Stimulated activated naive B cell treated with anti-CD40 and anti-IgM and Interleukin-4, amounts not matched to agents 10 μg/mL and 1 μg/mL and 100 μg/mL, for 72 hours (primary cell): ENCODE measurements around the gene TXNDC5.
"Not testable (repeated sequence)": the region's sequence is repeated elsewhere in the genome, so short reads cannot be mapped to it uniquely, and the experiment has no call there.

ENCODE experiments used
- ATAC-seq, 2 donors: fragments of 150-1000 bp; cut with Tn5 transposase; replicated peaks; 2 replicates each; pipeline ENCODE4 v1.10.0; 2021; ENCODE audit warnings: moderate library complexity in 1 of 2
- DNase-seq: peaks from one replicate; pipeline ENCODE4 v3.0.0; 2021
- H3K27ac Mint-ChIP-seq: one replicate; pipeline ENCODE4 v1.8.0; 2022; ENCODE audit warnings: mild to moderate bottlenecking, mixed read lengths
- H3K27me3 Mint-ChIP-seq, 2 donors: one replicate each; pipeline ENCODE4 v1.8.0; 2022; ENCODE audit warnings: mixed read lengths in 2 of 2
- H3K36me3 Mint-ChIP-seq, 2 donors: one replicate each; pipeline ENCODE4 v1.8.0; 2022; ENCODE audit warnings: mixed read lengths in 2 of 2, mild to moderate bottlenecking in 1 of 2
- H3K4me1 Mint-ChIP-seq, 2 donors: one replicate each; pipeline ENCODE4 v1.8.0; 2022; ENCODE audit warnings: mixed read lengths in 2 of 2, mild to moderate bottlenecking in 1 of 2
- H3K4me3 Mint-ChIP-seq, 2 donors: one replicate each; pipeline ENCODE4 v1.8.0; 2022; ENCODE audit warnings: mild to moderate bottlenecking in 2 of 2, mixed read lengths in 2 of 2, moderate library complexity in 1 of 2
- H3K9me3 Mint-ChIP-seq, 2 donors: one replicate each; pipeline ENCODE4 v1.8.0; 2022; ENCODE audit warnings: mixed read lengths in 2 of 2, mild to moderate bottlenecking in 1 of 2

TXNDC5 gene

GRCh38 chr6:7909323-7910276 is 988 bp downstream of the TXNDC5 start:
- ATAC-seq (peak; percentile 54 to 61), DNase-seq (peak; percentile 34)
- no peaks in the 10 kb centered on the region for H3K9me3 Mint-ChIP-seq
- H3K4me3 Mint-ChIP-seq: peak overlapping the region; percentile 85 to 92
- H3K36me3 Mint-ChIP-seq: peaks cover 9 to 14% of the 10 kb centered on the region in 2 donors
- H3K4me1 Mint-ChIP-seq: peaks cover 19 to 20% of the 10 kb centered on the region in 2 donors
- no peaks in the 10 kb centered on the region for H3K27me3 Mint-ChIP-seq
- peak overlapping the region; percentile 86 for H3K27ac Mint-ChIP-seq

- H3K27me3 Mint-ChIP-seq: no peaks in the 10 kb centered on the region
- H3K9me3 Mint-ChIP-seq: no peaks in the 10 kb centered on the region
- peaks cover 26 to 31% of the 10 kb centered on the region in 2 donors for H3K4me1 Mint-ChIP-seq
- H3K36me3 Mint-ChIP-seq: peaks cover 22 to 33% of the 10 kb centered on the region in 2 donors
- H3K4me3 Mint-ChIP-seq: no peak overlapping the region
- no peak overlapping the region for H3K27ac Mint-ChIP-seq
- ATAC-seq (no peak), DNase-seq (no peak)
These were observed 3.4 kb downstream of the TXNDC5 start for GRCh38 chr6:7907159-7907558.

GRCh38 chr6:7906741-7907140 is 3.8 kb downstream of the TXNDC5 start:
- no peaks in the 10 kb centered on the region for H3K9me3 Mint-ChIP-seq
- ATAC-seq: no peak
- H3K4me3 Mint-ChIP-seq: no peak overlapping the region
- no peak for DNase-seq
- H3K4me1 Mint-ChIP-seq: peaks cover 29 to 35% of the 10 kb centered on the region in 2 donors
- no peaks in the 10 kb centered on the region for H3K27me3 Mint-ChIP-seq
- peak overlapping the region; percentile 37 for H3K27ac Mint-ChIP-seq
- H3K36me3 Mint-ChIP-seq: peaks cover 25 to 37% of the 10 kb centered on the region in 2 donors

- no peak overlapping the region for H3K4me3 Mint-ChIP-seq
- no peak for ATAC-seq
These were observed 5.2 kb downstream of the TXNDC5 start for GRCh38 chr6:7905416-7905815.

GRCh38 chr6:7904654-7905319 is 5.8 kb downstream of the TXNDC5 start:
- H3K4me3 Mint-ChIP-seq: no peak overlapping the region
- no peaks in the 10 kb centered on the region for H3K9me3 Mint-ChIP-seq
- peaks cover 39 to 54% of the 10 kb centered on the region in 2 donors for H3K4me1 Mint-ChIP-seq
- H3K27ac Mint-ChIP-seq: peak overlapping the region; percentile 65
- H3K36me3 Mint-ChIP-seq: peaks cover 37 to 56% of the 10 kb centered on the region in 2 donors
- ATAC-seq (no peak), DNase-seq (no peak)
- no peaks in the 10 kb centered on the region for H3K27me3 Mint-ChIP-seq

More at GRCh38 chr6:7905416-7905815, 5.2 kb downstream of the TXNDC5 start:
- no peaks in the 10 kb centered on the region for H3K9me3 Mint-ChIP-seq
- DNase-seq: no peak
- peaks cover 37 to 50% of the 10 kb centered on the region in 2 donors for H3K36me3 Mint-ChIP-seq
- peak overlapping the region; percentile 67 for H3K27ac Mint-ChIP-seq
- peaks cover 38 to 48% of the 10 kb centered on the region in 2 donors for H3K4me1 Mint-ChIP-seq
- no peaks in the 10 kb centered on the region for H3K27me3 Mint-ChIP-seq

GRCh38 chr6:7903673-7904072 is 6.9 kb downstream of the TXNDC5 start:
- H3K9me3 Mint-ChIP-seq: no peaks in the 10 kb centered on the region
- peaks cover 35 to 51% of the 10 kb centered on the region in 2 donors for H3K4me1 Mint-ChIP-seq
- ATAC-seq (no peak), DNase-seq (no peak)
- peaks cover 47 to 56% of the 10 kb centered on the region in 2 donors for H3K36me3 Mint-ChIP-seq
- H3K27me3 Mint-ChIP-seq: no peaks in the 10 kb centered on the region
- H3K4me3 Mint-ChIP-seq: no peak overlapping the region
- H3K27ac Mint-ChIP-seq: no peak overlapping the region

- Mint-ChIP-seq H3K27ac (no peak overlapping the region), H3K27me3 (no peaks in the 10 kb centered on the region), H3K4me3 (no peak overlapping the region), H3K4me1 (peaks cover 34 to 58% of the 10 kb centered on the region in 2 donors), H3K36me3 (peaks cover 53 to 64% of the 10 kb centered on the region in 2 donors), H3K9me3 (no peaks in the 10 kb centered on the region)
- DNase-seq: no peak
- no peak for ATAC-seq
These were observed 7.7 kb downstream of the TXNDC5 start for GRCh38 chr6:7902867-7903266.

- DNase-seq (no peak), ATAC-seq (no peak)
- no peaks in the 10 kb centered on the region for H3K9me3 Mint-ChIP-seq
- H3K27me3 Mint-ChIP-seq: no peaks in the 10 kb centered on the region
- peaks cover 33 to 55% of the 10 kb centered on the region in 2 donors for H3K4me1 Mint-ChIP-seq
- H3K4me3 Mint-ChIP-seq: no peak overlapping the region
- peaks cover 55 to 65% of the 10 kb centered on the region in 2 donors for H3K36me3 Mint-ChIP-seq
- peak overlapping the region; percentile 80 for H3K27ac Mint-ChIP-seq
These were observed 8.4 kb downstream of the TXNDC5 start for GRCh38 chr6:7902221-7902620.

GRCh38 chr6:7901780-7902179 is 8.8 kb downstream of the TXNDC5 start:
- no peak for ATAC-seq
- peaks cover 55 to 65% of the 10 kb centered on the region in 2 donors for H3K36me3 Mint-ChIP-seq

GRCh38 chr6:7901056-7901455 is 9.5 kb downstream of the TXNDC5 start:
- Mint-ChIP-seq H3K36me3 (peaks cover 55 to 68% of the 10 kb centered on the region in 2 donors), H3K4me1 (peaks cover 31 to 55% of the 10 kb centered on the region in 2 donors), H3K4me3 (no peak overlapping the region), H3K27ac (peak overlapping the region; percentile 26), H3K9me3 (no peaks in the 10 kb centered on the region), H3K27me3 (no peaks in the 10 kb centered on the region)
- DNase-seq: no peak
- no peak for ATAC-seq

More at GRCh38 chr6:7901780-7902179, 8.8 kb downstream of the TXNDC5 start:
- no peak for DNase-seq
- Mint-ChIP-seq H3K9me3 (no peaks in the 10 kb centered on the region), H3K4me1 (peaks cover 33 to 55% of the 10 kb centered on the region in 2 donors), H3K27ac (no peak overlapping the region), H3K27me3 (no peaks in the 10 kb centered on the region), H3K4me3 (no peak overlapping the region)

- Mint-ChIP-seq H3K27me3 (no peaks in the 10 kb centered on the region), H3K9me3 (no peaks in the 10 kb centered on the region), H3K4me1 (peaks cover 34 to 55% of the 10 kb centered on the region in 2 donors), H3K27ac (peak overlapping the region; percentile 42), H3K36me3 (peaks cover 59 to 72% of the 10 kb centered on the region in 2 donors), H3K4me3 (no peak overlapping the region)
- no peak for DNase-seq
- ATAC-seq: peak; percentile 76 to 81
These were observed 10.0 kb downstream of the TXNDC5 start for GRCh38 chr6:7900621-7901020.

GRCh38 chr6:7899889-7900213 is 10.7 kb downstream of the TXNDC5 start:
- no peak overlapping the region for H3K4me3 Mint-ChIP-seq
- no peaks in the 10 kb centered on the region for H3K9me3 Mint-ChIP-seq
- H3K27ac Mint-ChIP-seq: no peak overlapping the region
- peaks cover 30 to 51% of the 10 kb centered on the region in 2 donors for H3K4me1 Mint-ChIP-seq
- DNase-seq: no peak
- no peaks in the 10 kb centered on the region for H3K27me3 Mint-ChIP-seq
- peaks cover 61 to 77% of the 10 kb centered on the region in 2 donors for H3K36me3 Mint-ChIP-seq
- ATAC-seq: no peak

- H3K9me3 Mint-ChIP-seq: no peaks in the 10 kb centered on the region
- H3K36me3 Mint-ChIP-seq: peaks cover 60 to 77% of the 10 kb centered on the region in 2 donors
- DNase-seq (no peak), ATAC-seq (peak; percentile 58 to 63)
- no peak overlapping the region for H3K27ac Mint-ChIP-seq
- H3K4me3 Mint-ChIP-seq: no peak overlapping the region
- no peaks in the 10 kb centered on the region for H3K27me3 Mint-ChIP-seq
- peaks cover 28 to 49% of the 10 kb centered on the region in 2 donors for H3K4me1 Mint-ChIP-seq
These were observed 11.3 kb downstream of the TXNDC5 start for GRCh38 chr6:7899101-7899888.

GRCh38 chr6:7898193-7898586 is 12.4 kb downstream of the TXNDC5 start:
- not testable (repeated sequence) for DNase-seq, H3K9me3 Mint-ChIP-seq, H3K27ac Mint-ChIP-seq, ATAC-seq, H3K4me3 Mint-ChIP-seq, H3K27me3 Mint-ChIP-seq
- H3K4me1 Mint-ChIP-seq: peaks cover 28 to 47% of the 10 kb centered on the region in 2 donors
- H3K36me3 Mint-ChIP-seq: peaks cover 65 to 82% of the 10 kb centered on the region in 2 donors
